Choroid plexus epithelial cell (primary cell): ENCODE measurements around the gene IGHMBP2.

Experiments used
- DNase-seq: peaks from one replicate; pipeline ENCODE4 v3.0.0-alpha.2; 2010; ENCODE audit warnings: low read depth
- H3K4me3 ChIP-seq: 2 replicates; pipeline ENCODE4 v1.5.1; 2011; ENCODE audit warnings: low read depth, mild to moderate bottlenecking, control low read depth, low read length, moderate library complexity
- TF ChIP-seq, protein P1 (sequence below): conservative IDR thresholded peaks from 2 replicates; pipeline ENCODE4 v1.5.1; 2011; ENCODE audit warnings: low read depth, mild to moderate bottlenecking, control low read depth, inconsistent platforms, low read length, moderate library complexity

Gene IGHMBP2

DNA sequence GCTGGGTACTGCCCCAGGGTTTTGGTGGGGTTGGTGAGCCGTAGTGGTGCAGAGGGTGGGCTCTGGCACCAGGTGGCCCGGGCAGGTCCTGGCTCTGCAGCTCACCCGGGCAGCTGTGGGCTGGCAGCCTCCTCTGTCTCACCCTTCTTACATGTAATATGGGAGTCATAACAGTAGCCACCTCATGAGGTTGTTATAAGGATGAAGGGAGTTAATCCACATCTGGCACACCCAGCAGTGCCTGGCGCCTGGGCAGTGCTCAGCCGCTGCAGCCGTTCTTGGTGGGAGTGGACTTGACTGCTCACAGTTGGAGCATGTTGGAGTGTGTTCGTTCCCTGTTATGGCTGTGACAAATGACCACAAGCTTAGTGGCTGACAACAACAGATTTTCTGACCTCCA, 28.7 kb downstream of the IGHMBP2 start:
- no peak overlapping the region for H3K4me3 ChIP-seq
- DNase-seq, result no peak
- TF ChIP-seq, protein P1, sequence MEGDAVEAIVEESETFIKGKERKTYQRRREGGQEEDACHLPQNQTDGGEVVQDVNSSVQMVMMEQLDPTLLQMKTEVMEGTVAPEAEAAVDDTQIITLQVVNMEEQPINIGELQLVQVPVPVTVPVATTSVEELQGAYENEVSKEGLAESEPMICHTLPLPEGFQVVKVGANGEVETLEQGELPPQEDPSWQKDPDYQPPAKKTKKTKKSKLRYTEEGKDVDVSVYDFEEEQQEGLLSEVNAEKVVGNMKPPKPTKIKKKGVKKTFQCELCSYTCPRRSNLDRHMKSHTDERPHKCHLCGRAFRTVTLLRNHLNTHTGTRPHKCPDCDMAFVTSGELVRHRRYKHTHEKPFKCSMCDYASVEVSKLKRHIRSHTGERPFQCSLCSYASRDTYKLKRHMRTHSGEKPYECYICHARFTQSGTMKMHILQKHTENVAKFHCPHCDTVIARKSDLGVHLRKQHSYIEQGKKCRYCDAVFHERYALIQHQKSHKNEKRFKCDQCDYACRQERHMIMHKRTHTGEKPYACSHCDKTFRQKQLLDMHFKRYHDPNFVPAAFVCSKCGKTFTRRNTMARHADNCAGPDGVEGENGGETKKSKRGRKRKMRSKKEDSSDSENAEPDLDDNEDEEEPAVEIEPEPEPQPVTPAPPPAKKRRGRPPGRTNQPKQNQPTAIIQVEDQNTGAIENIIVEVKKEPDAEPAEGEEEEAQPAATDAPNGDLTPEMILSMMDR, result no peak

DNA sequence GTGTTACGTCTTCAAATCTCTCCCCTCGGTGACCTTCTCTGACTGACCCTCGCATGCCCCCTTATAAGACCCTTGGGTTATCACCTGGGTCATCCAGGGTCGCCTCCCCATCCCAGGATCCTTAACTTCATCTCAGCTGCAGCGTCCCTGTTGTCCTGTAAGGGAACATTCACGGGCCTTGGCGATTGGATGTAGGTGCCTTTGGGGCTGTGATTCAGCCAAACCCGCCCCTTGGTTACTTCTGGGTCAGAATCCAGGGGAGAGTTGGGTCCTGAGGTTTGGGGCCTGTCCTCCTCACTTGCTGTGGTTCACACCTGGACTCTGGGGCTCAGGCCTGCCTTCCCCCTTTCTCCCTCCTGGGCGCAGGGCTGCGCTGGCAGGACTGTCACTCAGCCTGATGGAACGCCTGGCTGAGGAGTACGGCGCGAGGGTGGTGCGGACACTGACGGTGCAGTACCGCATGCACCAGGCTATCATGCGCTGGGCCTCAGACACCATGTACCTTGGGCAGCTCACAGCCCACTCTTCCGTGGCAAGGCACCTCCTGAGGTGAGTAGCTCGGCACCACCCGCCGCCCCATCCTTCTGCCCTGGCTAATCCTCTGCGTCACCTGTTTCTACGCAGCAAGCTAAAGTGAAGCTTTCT, 29.4 kb downstream of the IGHMBP2 start:
- H3K4me3 ChIP-seq, result no peak overlapping the region
- DNase-seq, result no peak
- TF ChIP-seq, protein P1, result no peak

DNA sequence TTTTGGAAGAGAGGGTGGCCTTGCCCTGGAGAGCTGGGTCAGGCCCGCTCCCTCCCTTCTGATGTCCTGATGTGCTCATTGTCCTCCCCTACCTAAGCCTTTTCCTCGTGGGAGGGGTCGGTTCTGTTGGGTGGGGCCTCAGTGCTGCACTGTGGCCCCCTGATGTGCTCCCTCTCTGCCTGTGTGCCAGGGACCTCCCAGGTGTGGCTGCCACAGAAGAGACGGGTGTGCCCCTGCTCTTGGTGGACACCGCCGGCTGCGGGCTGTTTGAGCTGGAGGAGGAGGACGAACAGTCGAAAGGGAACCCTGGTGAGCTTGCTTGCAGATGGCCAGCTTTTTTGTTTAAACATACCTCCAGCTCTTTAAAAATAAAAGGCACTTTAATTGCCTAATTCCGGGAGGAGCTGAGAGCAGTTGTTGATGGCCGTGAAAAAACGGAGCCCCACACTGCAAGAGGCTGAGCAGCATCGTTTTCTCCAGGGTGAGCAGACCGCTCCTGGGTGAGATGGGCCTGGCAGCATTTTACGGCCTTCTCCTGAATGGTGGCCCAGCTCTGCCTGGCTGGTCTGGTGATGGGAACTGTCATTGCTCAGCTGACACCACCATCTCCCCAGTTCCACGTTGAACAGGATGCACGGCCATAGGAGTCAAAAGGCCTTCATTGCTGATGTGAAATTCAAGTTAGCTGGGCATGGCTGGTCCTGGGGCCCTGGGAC, 30.1 kb downstream of the IGHMBP2 start:
- TF ChIP-seq, protein P1, result no peak

DNA sequence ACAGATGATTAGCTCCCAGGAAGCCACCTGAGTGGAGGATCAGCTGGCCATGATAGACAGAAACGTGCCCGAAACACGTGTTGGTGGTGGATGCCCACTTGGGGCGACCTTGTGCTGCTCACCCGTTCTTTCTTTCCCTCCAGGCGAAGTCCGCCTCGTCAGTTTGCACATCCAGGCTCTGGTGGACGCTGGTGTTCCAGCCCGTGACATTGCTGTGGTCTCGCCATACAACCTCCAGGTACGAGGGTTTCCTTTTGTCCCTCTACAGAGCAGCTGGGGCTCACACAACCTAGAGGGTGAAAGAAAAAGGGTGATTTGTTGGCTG, 30.6 kb downstream of the IGHMBP2 start:
- no peak overlapping the region for H3K4me3 ChIP-seq
- DNase-seq, result no peak
- TF ChIP-seq, protein P1, result no peak

More for the DNA sequence above, 30.1 kb downstream of the IGHMBP2 start:
- no peak for DNase-seq
- no peak overlapping the region for H3K4me3 ChIP-seq

DNA sequence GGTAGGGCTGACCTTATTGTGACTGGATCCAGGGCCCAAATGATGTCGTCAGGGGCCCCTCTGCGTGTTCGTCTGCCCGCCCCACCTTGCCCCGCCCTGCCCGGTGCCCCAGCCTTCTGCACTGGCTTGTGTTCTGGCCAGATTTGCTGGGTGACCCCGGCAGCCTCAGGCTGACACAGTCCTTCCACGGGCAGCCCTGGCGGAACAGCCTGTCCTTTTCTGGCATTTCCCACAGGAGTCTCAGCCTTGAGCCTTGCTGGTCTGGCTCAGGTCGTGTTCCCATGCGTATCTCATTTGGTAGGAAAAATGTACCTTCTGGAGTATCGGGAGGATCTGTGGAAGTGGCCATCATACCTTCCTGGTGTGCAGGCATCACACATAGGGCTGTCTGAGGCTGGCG, 31.0 kb downstream of the IGHMBP2 start:
- H3K4me3 ChIP-seq, result no peak overlapping the region

DNA sequence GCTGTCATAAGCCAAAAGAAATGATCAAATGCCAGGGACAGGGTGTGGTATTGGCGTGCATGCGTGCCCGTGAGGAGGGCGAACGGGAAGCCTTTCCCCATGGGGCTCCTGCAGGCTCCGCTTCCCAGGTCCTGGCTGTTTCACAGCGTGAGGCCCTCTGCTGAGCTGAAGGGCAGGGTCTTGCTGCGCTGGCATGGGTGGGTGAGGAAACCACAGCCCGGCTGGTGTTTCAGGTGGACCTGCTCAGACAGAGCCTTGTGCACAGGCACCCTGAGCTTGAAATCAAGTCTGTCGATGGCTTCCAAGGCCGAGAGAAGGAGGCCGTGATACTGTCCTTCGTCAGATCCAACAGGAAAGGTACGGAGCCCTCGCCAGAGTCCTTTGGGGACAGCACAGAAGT, 31.4 kb downstream of the IGHMBP2 start:
- TF ChIP-seq, protein P1, result no peak
- DNase-seq, result no peak
- H3K4me3 ChIP-seq, result no peak overlapping the region

More for the DNA sequence above, 31.0 kb downstream of the IGHMBP2 start:
- DNase-seq, result no peak
- TF ChIP-seq, protein P1, result no peak
